ENCODE data around the gene FOXP4. TPM values are rescaled to one million over a fixed set of nuclear protein-coding genes. Genes with fewer than 3 reads are reported as not detected.

Gene FOXP4
- total RNA-seq, 3 donors from 2014 or later (not counting 1 experiment from before 2014, with no cell fraction given) = 11.2 to 21.1 (median 14.7) TPM

- Histone ChIP-seq H3K4me1 (ENCODE audit: control insufficient read depth, insufficient read depth, low read length) (peaks cover 8% of the 10 kb centered on the region), H3K27me3 (ENCODE audit: control insufficient read depth, insufficient read depth, low read length) (no peaks in the 10 kb centered on the region), H3K27ac (ENCODE audit: low read length) (no peak overlapping the region), H3K4me3 (ENCODE audit: low read length) (no peak overlapping the region), H3K9me3 (ENCODE audit: control insufficient read depth, insufficient read depth, low read length) (no peaks in the 10 kb centered on the region), H3K36me3 (ENCODE audit: control insufficient read depth, insufficient read depth, low read length) (peaks cover 4% of the 10 kb centered on the region)
- ATAC-seq = no peak
- DNase-seq = no peak
- TF ChIP-seq, protein P1, sequence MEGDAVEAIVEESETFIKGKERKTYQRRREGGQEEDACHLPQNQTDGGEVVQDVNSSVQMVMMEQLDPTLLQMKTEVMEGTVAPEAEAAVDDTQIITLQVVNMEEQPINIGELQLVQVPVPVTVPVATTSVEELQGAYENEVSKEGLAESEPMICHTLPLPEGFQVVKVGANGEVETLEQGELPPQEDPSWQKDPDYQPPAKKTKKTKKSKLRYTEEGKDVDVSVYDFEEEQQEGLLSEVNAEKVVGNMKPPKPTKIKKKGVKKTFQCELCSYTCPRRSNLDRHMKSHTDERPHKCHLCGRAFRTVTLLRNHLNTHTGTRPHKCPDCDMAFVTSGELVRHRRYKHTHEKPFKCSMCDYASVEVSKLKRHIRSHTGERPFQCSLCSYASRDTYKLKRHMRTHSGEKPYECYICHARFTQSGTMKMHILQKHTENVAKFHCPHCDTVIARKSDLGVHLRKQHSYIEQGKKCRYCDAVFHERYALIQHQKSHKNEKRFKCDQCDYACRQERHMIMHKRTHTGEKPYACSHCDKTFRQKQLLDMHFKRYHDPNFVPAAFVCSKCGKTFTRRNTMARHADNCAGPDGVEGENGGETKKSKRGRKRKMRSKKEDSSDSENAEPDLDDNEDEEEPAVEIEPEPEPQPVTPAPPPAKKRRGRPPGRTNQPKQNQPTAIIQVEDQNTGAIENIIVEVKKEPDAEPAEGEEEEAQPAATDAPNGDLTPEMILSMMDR (IDR thresholded peaks at IDR 0.05) = no peak
- Mint-ChIP-seq H3K27me3 (ENCODE audit: low read depth in 2 of 2) (no peaks in the 10 kb centered on the region), H3K36me3 (no peaks in the 10 kb centered on the region), H3K27ac (no peak overlapping the region), H3K9me3 (no peaks in the 10 kb centered on the region), H3K4me1 (peaks cover 6 to 20% of the 10 kb centered on the region in 2 donors), H3K4me3 (no peak overlapping the region)
- WGBS (ENCODE audit: insufficient coverage) = 91% methylated on average over 1 of the region's 1 CpG
- intact Hi-C loops (cut with micrococcal nuclease) = no loop called here
Measured at GRCh38 chr6:41583565-41583964, 37.4 kb downstream of the FOXP4 start.

- DNase-seq = no peak
- ATAC-seq = no peak
- Histone ChIP-seq H3K9me3 (ENCODE audit: control insufficient read depth, insufficient read depth, low read length) (no peaks in the 10 kb centered on the region), H3K4me3 (ENCODE audit: low read length) (no peak overlapping the region), H3K36me3 (ENCODE audit: control insufficient read depth, insufficient read depth, low read length) (peaks cover 9% of the 10 kb centered on the region), H3K27me3 (ENCODE audit: control insufficient read depth, insufficient read depth, low read length) (no peaks in the 10 kb centered on the region), H3K4me1 (ENCODE audit: control insufficient read depth, insufficient read depth, low read length) (peaks cover 8% of the 10 kb centered on the region), H3K27ac (ENCODE audit: low read length) (no peak overlapping the region)
- Mint-ChIP-seq H3K4me1 (peaks cover 6 to 15% of the 10 kb centered on the region in 2 donors), H3K36me3 (no peaks in the 10 kb centered on the region), H3K27me3 (ENCODE audit: low read depth in 2 of 2) (no peaks in the 10 kb centered on the region), H3K9me3 (no peaks in the 10 kb centered on the region), H3K4me3 (no peak overlapping the region), H3K27ac (no peak overlapping the region)
- intact Hi-C loops (cut with micrococcal nuclease) = no loop called here
- 89% methylated on average over 6 of the region's 6 CpGs for WGBS (ENCODE audit: insufficient coverage)
- TF ChIP-seq, protein P1 (IDR thresholded peaks at IDR 0.05) = no peak
Measured at GRCh38 chr6:41584205-41584604, 38.0 kb downstream of the FOXP4 start.

GRCh38 chr6:41584668-41585205 is 38.6 kb downstream of the FOXP4 start:
- Mint-ChIP-seq H3K36me3 (no peaks in the 10 kb centered on the region), H3K27ac (no peak overlapping the region), H3K4me3 (no peak overlapping the region), H3K27me3 (ENCODE audit: low read depth in 2 of 2) (no peaks in the 10 kb centered on the region), H3K9me3 (no peaks in the 10 kb centered on the region), H3K4me1 (peaks cover 6 to 15% of the 10 kb centered on the region in 2 donors)
- H3K27ac ChIP-seq (ENCODE audit: low read length) = no peak overlapping the region
- H3K9me3 ChIP-seq (ENCODE audit: control insufficient read depth, insufficient read depth, low read length) = no peaks in the 10 kb centered on the region
- DNase-seq (no peak), ATAC-seq (no peak)
- TF ChIP-seq, protein P1 (IDR thresholded peaks at IDR 0.05) = no peak
- 92% methylated on average over 11 of the region's 11 CpGs for WGBS (ENCODE audit: insufficient coverage)
- intact Hi-C loops (cut with micrococcal nuclease) = no loop called here
- H3K36me3 ChIP-seq (ENCODE audit: control insufficient read depth, insufficient read depth, low read length) = peaks cover 9% of the 10 kb centered on the region
- peaks cover 8% of the 10 kb centered on the region for H3K4me1 ChIP-seq (ENCODE audit: control insufficient read depth, insufficient read depth, low read length)
- H3K27me3 ChIP-seq (ENCODE audit: control insufficient read depth, insufficient read depth, low read length) = no peaks in the 10 kb centered on the region
- no peak overlapping the region for H3K4me3 ChIP-seq (ENCODE audit: low read length)

- WGBS (ENCODE audit: insufficient coverage) = 30% methylated on average over 8 of the region's 9 CpGs
- no peak overlapping the region for H3K4me3 Mint-ChIP-seq
- no peaks in the 10 kb centered on the region for H3K9me3 Mint-ChIP-seq
- H3K36me3 Mint-ChIP-seq = no peaks in the 10 kb centered on the region
- Histone ChIP-seq H3K27me3 (ENCODE audit: control insufficient read depth, insufficient read depth, low read length) (no peaks in the 10 kb centered on the region), H3K9me3 (ENCODE audit: control insufficient read depth, insufficient read depth, low read length) (no peaks in the 10 kb centered on the region), H3K4me1 (ENCODE audit: control insufficient read depth, insufficient read depth, low read length) (peaks cover 8% of the 10 kb centered on the region), H3K4me3 (ENCODE audit: low read length) (no peak overlapping the region), H3K27ac (ENCODE audit: low read length) (no peak overlapping the region), H3K36me3 (ENCODE audit: control insufficient read depth, insufficient read depth, low read length) (peaks cover 11% of the 10 kb centered on the region)
- no peak for DNase-seq
- H3K27me3 Mint-ChIP-seq (ENCODE audit: low read depth in 2 of 2) = no peaks in the 10 kb centered on the region
- ATAC-seq = peak in 1 of 3 donors; percentile 44
- TF ChIP-seq, protein P1 (IDR thresholded peaks at IDR 0.05) = no peak
- H3K4me1 Mint-ChIP-seq = peaks cover 6 to 15% of the 10 kb centered on the region in 2 donors
- H3K27ac Mint-ChIP-seq = peak overlapping the region in 1 of 2 donors; percentile 29
- intact Hi-C loops (cut with micrococcal nuclease) = no loop called here
Measured at GRCh38 chr6:41585605-41586004, 39.4 kb downstream of the FOXP4 start.
